NCI-H2107 (cell line): ENCODE measurements around the gene NR2F2.

Experiments used
- DNase-seq: peaks from one replicate; lab custom pipeline; 2025; lab: John Stamatoyannopoulos, UW

NR2F2 gene

GRCh38 chr15:96343113-96344059, 12.9 kb downstream of the NR2F2 start:
- DNase-seq: no peak

GRCh38 chr15:96344060-96344705, 13.7 kb downstream of the NR2F2 start:
- no peak for DNase-seq

- DNase-seq: no peak
Observed at GRCh38 chr15:96344706-96345559, 14.4 kb downstream of the NR2F2 start.

- no peak for DNase-seq
Observed at GRCh38 chr15:96345560-96346399, 15.3 kb downstream of the NR2F2 start.

GRCh38 chr15:96346409-96346970, 16.0 kb downstream of the NR2F2 start:
- DNase-seq: no peak

GRCh38 chr15:96347181-96348111, 16.9 kb downstream of the NR2F2 start:
- no peak for DNase-seq

- no peak for DNase-seq
Observed at GRCh38 chr15:96348112-96349027, 17.9 kb downstream of the NR2F2 start.

GRCh38 chr15:96349034-96349856, 18.7 kb downstream of the NR2F2 start:
- no peak for DNase-seq

GRCh38 chr15:96349857-96350720, 19.6 kb downstream of the NR2F2 start:
- DNase-seq: no peak

- DNase-seq: no peak
Observed at GRCh38 chr15:96350934-96351724, 20.6 kb downstream of the NR2F2 start.

- no peak for DNase-seq
Observed at GRCh38 chr15:96351761-96352603, 21.5 kb downstream of the NR2F2 start.

- no peak for DNase-seq
Observed at GRCh38 chr15:96352604-96353405, 22.3 kb downstream of the NR2F2 start.

- no peak for DNase-seq
Observed at GRCh38 chr15:96353416-96353929, 23.0 kb downstream of the NR2F2 start.
